ENCODE results near the gene PRKN.

DNA sequence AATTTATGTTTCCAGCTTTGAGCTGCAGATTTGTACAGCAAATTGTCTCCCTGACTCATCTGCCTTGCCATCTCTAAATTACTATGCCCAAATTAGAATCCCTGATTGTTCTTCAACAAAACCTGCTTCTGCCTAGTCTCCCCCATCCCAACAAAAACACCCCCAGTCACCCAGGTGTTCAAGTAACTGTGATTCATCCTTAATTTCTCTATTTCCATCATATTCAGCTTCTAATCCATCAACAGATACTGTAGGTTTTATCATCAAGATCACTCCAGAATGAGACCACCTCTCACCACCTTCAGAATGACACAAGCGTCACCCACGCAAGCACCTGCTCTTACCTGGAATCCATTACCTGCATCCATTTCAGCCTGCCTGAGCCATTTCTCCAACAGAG is 498.5 kb downstream of the PRKN start:
- no peak for TF ChIP-seq REST (IDR thresholded peaks at IDR 0.05; ENCODE audit: insufficient replicate concordance, low read depth)
- no peak for TF ChIP-seq POLR2AphosphoS5 (IDR thresholded peaks at IDR 0.05; ENCODE audit: low read depth)
- no peak for TF ChIP-seq CTCF (IDR thresholded peaks at IDR 0.05; ENCODE audit: insufficient read depth, low read length)
